Naive thymus-derived CD4-positive, alpha-beta T cell (primary cell): Measurements from ENCODE around the gene ASCL5. TPM values are rescaled to one million over a fixed set of nuclear protein-coding genes. Genes with fewer than 3 reads are reported as not detected.

Source experiments
- ATAC-seq: fragments of 150-1000 bp; cut with Tn5 transposase; 2 replicates; pipeline ENCODE4 v1.10.0; 2021; ENCODE audit warnings: mild to moderate bottlenecking, moderate library complexity
- CTCF ChIA-PET: fragments of 350-600 bp; sonication (Branson Sonifier 250); formaldehyde crosslinking; loops from one replicate; lab custom pipeline; 2021; ENCODE audit warnings: antibody characterized with exemption; lab: Charles Lee
- POLR2A ChIA-PET: fragments of 350-600 bp; sonication (Branson Sonifier 250); formaldehyde crosslinking; loops from one replicate; lab custom pipeline; 2021; ENCODE audit warnings: antibody characterized with exemption, inconsistent platforms; lab: Charles Lee
- DNase-seq, 9 donors: peaks; one replicate each; pipeline versions ENCODE4 v3.0.0 to v3.0.0-alpha.2; 2020 to 2022; ENCODE audit warnings: mixed read lengths in 1 of 9
- H3K27ac ChIP-seq: one replicate; pipeline ENCODE4 v1.7.0; 2013; ENCODE audit warnings: mild to moderate bottlenecking, low read depth, low read length, moderate library complexity
- H3K27me3 ChIP-seq, 2 donors: one replicate each; pipeline ENCODE4 v1.7.0; 2013; ENCODE audit warnings: low read length in 2 of 2, mild to moderate bottlenecking in 2 of 2, moderate library complexity in 2 of 2; ENCODE audit not compliant: control insufficient read depth in 2 of 2, insufficient read depth in 2 of 2
- H3K36me3 ChIP-seq, 3 experiments: 1 replicate in 2 of 3; 2 replicates in 1 of 3; pipeline ENCODE4 v1.7.0; 2013; ENCODE audit warnings: low read length in 3 of 3, mild to moderate bottlenecking in 3 of 3, moderate library complexity in 1 of 3; ENCODE audit not compliant: insufficient read depth in 3 of 3, control insufficient read depth in 2 of 3
- H3K4me1 ChIP-seq, 2 donors: one replicate each; pipeline ENCODE4 v1.7.0; 2013; ENCODE audit warnings: low read length in 2 of 2, mild to moderate bottlenecking in 2 of 2, moderate library complexity in 1 of 2; ENCODE audit not compliant: control insufficient read depth in 2 of 2, insufficient read depth in 2 of 2
- H3K4me3 ChIP-seq: 2 replicates; pipeline ENCODE4 v1.7.0; 2013; ENCODE audit warnings: mild to moderate bottlenecking, low read length
- H3K9me3 ChIP-seq, 3 experiments: 1 replicate in 2 of 3; 2 replicates in 1 of 3; pipeline ENCODE4 v1.7.0; 2013; ENCODE audit warnings: low read length in 3 of 3; ENCODE audit not compliant: control insufficient read depth in 2 of 3
- H3K27ac Mint-ChIP-seq, 9 donors: one replicate each; pipeline ENCODE4 v1.8.0; 2020 to 2022; ENCODE audit warnings: mixed read lengths in 9 of 9, mild to moderate bottlenecking in 8 of 9, moderate library complexity in 5 of 9, inconsistent platforms in 2 of 9
- H3K27me3 Mint-ChIP-seq, 5 donors: one replicate each; pipeline ENCODE4 v1.8.0; 2021 to 2022; ENCODE audit warnings: mixed read lengths in 5 of 5, mild to moderate bottlenecking in 1 of 5
- H3K36me3 Mint-ChIP-seq, 5 donors: one replicate each; pipeline ENCODE4 v1.8.0; 2020 to 2022; ENCODE audit warnings: mixed read lengths in 5 of 5, mild to moderate bottlenecking in 3 of 5, inconsistent platforms in 1 of 5
- H3K4me1 Mint-ChIP-seq, 7 donors: one replicate each; pipeline ENCODE4 v1.8.0; 2020 to 2022; ENCODE audit warnings: mixed read lengths in 7 of 7, mild to moderate bottlenecking in 3 of 7, inconsistent platforms in 1 of 7
- H3K4me3 Mint-ChIP-seq, 10 donors: one replicate each; pipeline ENCODE4 v1.8.0; 2020 to 2022; ENCODE audit warnings: mild to moderate bottlenecking in 10 of 10, mixed read lengths in 10 of 10, moderate library complexity in 6 of 10, inconsistent platforms in 2 of 10
- H3K9me3 Mint-ChIP-seq, 11 donors: one replicate each; pipeline ENCODE4 v1.8.0; 2020 to 2022; ENCODE audit warnings: mixed read lengths in 11 of 11, mild to moderate bottlenecking in 4 of 11, inconsistent platforms in 1 of 11, moderate library complexity in 1 of 11
- intact Hi-C, 2 donors: fragments of 100-400 bp; cut with micrococcal nuclease; formaldehyde crosslinking; loops; one replicate each; pipeline ENCODE4 v1.15.1; 2023
- polyA plus RNA-seq, 2 donors: library from polyadenylated mRNA; unstranded; fragments of 300-500 nt; fragmentation: Illumina TruSeq; gene quantifications; one replicate each; pipeline ENCODE4 v1.2.3, GENCODE V29; 2021
- total RNA-seq, 6 experiments: library from RNA in 5 of 6; stranded (reverse) in 5 of 6; gene quantifications; 1 replicate in 5 of 6; 2 replicates in 1 of 6; pipeline ENCODE4 v1.2.3 and lab custom pipeline; 2021 to 2026

The ASCL5 gene
- total and polyA plus RNA-seq, 7 experiments from 2014 or later = 0.08 to 0.56 (median 0.21) TPM; not detected in 3

GRCh38 chr1:201103666-201104065 lies 23.3 kb downstream of the ASCL5 start:
- Histone ChIP-seq H3K27me3 (no peaks in the 10 kb centered on the region), H3K36me3 (no peaks in the 10 kb centered on the region), H3K4me1 (no peaks in the 10 kb centered on the region), H3K9me3 (no peaks in the 10 kb centered on the region), H3K27ac (no peak overlapping the region), H3K4me3 (no peak overlapping the region)
- CTCF ChIA-PET = no interaction called here
- POLR2A ChIA-PET = no interaction called here
- H3K4me3 Mint-ChIP-seq = no peak overlapping the region
- H3K9me3 Mint-ChIP-seq = no peaks in the 10 kb centered on the region
- peaks cover 0 to 3% (median 0%) of the 10 kb centered on the region in 5 donors for H3K27me3 Mint-ChIP-seq
- no peak for DNase-seq
- no peaks in the 10 kb centered on the region for H3K36me3 Mint-ChIP-seq
- H3K4me1 Mint-ChIP-seq = no peaks in the 10 kb centered on the region
- no peak overlapping the region for H3K27ac Mint-ChIP-seq
- intact Hi-C loops = no loop called here
- ATAC-seq = no peak

- H3K27me3 Mint-ChIP-seq = peaks cover 0 to 6% (median 0%) of the 10 kb centered on the region in 5 donors
- H3K9me3 ChIP-seq = no peaks in the 10 kb centered on the region
- DNase-seq (no peak), ATAC-seq (no peak)
- H3K9me3 Mint-ChIP-seq = peaks cover 0 to 3% (median 0%) of the 10 kb centered on the region in 11 donors
- no peaks in the 10 kb centered on the region for H3K27me3 ChIP-seq
- H3K4me1 Mint-ChIP-seq = no peaks in the 10 kb centered on the region
- POLR2A ChIA-PET = interaction anchor here (0.6 kb wide), 1 partner anchor 129 kb away, joined by 3 read pairs; no protein-coding TSS in a partner anchor
- H3K4me3 ChIP-seq = no peak overlapping the region
- H3K4me1 ChIP-seq = no peaks in the 10 kb centered on the region
- H3K36me3 Mint-ChIP-seq = no peaks in the 10 kb centered on the region
- no peaks in the 10 kb centered on the region for H3K36me3 ChIP-seq
- H3K4me3 Mint-ChIP-seq = no peak overlapping the region
- no peak overlapping the region for H3K27ac Mint-ChIP-seq
- no peak overlapping the region for H3K27ac ChIP-seq
- CTCF ChIA-PET = interaction anchor here (0.7 kb wide), 1 partner anchor 38 kb away, joined by 3 read pairs; no protein-coding TSS in a partner anchor
- intact Hi-C loops = no loop called here
Measured at GRCh38 chr1:201100169-201100930, 26.6 kb downstream of the ASCL5 start.

- Mint-ChIP-seq H3K36me3 (no peaks in the 10 kb centered on the region), H3K27me3 (peaks cover 0 to 6% (median 0%) of the 10 kb centered on the region in 5 donors), H3K27ac (no peak overlapping the region), H3K4me3 (no peak overlapping the region), H3K9me3 (peaks cover 0 to 3% (median 0%) of the 10 kb centered on the region in 11 donors), H3K4me1 (no peaks in the 10 kb centered on the region)
- no peaks in the 10 kb centered on the region for H3K9me3 ChIP-seq
- no peaks in the 10 kb centered on the region for H3K27me3 ChIP-seq
- no peak for ATAC-seq
- intact Hi-C loops = no loop called here
- H3K36me3 ChIP-seq = no peaks in the 10 kb centered on the region
- H3K4me3 ChIP-seq = no peak overlapping the region
- ChIA-PET POLR2A (no interaction called here), CTCF (interaction anchor here (1.4 kb wide), 1 partner anchor 15 kb away, joined by 5 read pairs; no protein-coding TSS in a partner anchor)
- no peak overlapping the region for H3K27ac ChIP-seq
- H3K4me1 ChIP-seq = no peaks in the 10 kb centered on the region
- DNase-seq = no peak
Measured at GRCh38 chr1:201098992-201099677, 27.8 kb downstream of the ASCL5 start.

GRCh38 chr1:201096977-201097856 lies 29.8 kb downstream of the ASCL5 start:
- DNase-seq (no peak), ATAC-seq (no peak)
- Mint-ChIP-seq H3K4me3 (no peak overlapping the region), H3K4me1 (no peaks in the 10 kb centered on the region), H3K36me3 (no peaks in the 10 kb centered on the region), H3K27me3 (peaks cover 0 to 6% (median 0%) of the 10 kb centered on the region in 5 donors), H3K9me3 (peaks cover 0 to 3% (median 0%) of the 10 kb centered on the region in 11 donors), H3K27ac (peak overlapping the region in 1 of 9 donors; percentile 11)
- no peak overlapping the region for H3K4me3 ChIP-seq
- no peaks in the 10 kb centered on the region for H3K9me3 ChIP-seq
- H3K27me3 ChIP-seq = no peaks in the 10 kb centered on the region
- no peaks in the 10 kb centered on the region for H3K4me1 ChIP-seq
- no peaks in the 10 kb centered on the region for H3K36me3 ChIP-seq
- no peak overlapping the region for H3K27ac ChIP-seq
- intact Hi-C loops = no loop called here
- ChIA-PET POLR2A (interaction anchor here (0.7 kb wide), 1 partner anchor 316 kb away, joined by 3 read pairs; no protein-coding TSS in a partner anchor), CTCF (no interaction called here)

- Histone ChIP-seq H3K36me3 (no peaks in the 10 kb centered on the region), H3K4me3 (no peak overlapping the region), H3K9me3 (no peaks in the 10 kb centered on the region), H3K4me1 (no peaks in the 10 kb centered on the region), H3K27me3 (no peaks in the 10 kb centered on the region), H3K27ac (no peak overlapping the region)
- POLR2A ChIA-PET = no interaction called here
- CTCF ChIA-PET = no interaction called here
- Mint-ChIP-seq H3K9me3 (peaks cover 0 to 3% (median 0%) of the 10 kb centered on the region in 11 donors), H3K27ac (no peak overlapping the region), H3K4me1 (no peaks in the 10 kb centered on the region), H3K4me3 (no peak overlapping the region), H3K36me3 (no peaks in the 10 kb centered on the region), H3K27me3 (peaks cover 0 to 6% (median 0%) of the 10 kb centered on the region in 5 donors)
- intact Hi-C loops = no loop called here
- DNase-seq (no peak), ATAC-seq (no peak)
Measured at GRCh38 chr1:201096041-201096461, 30.9 kb downstream of the ASCL5 start.

- H3K4me1 Mint-ChIP-seq = no peaks in the 10 kb centered on the region
- Histone ChIP-seq H3K4me1 (no peaks in the 10 kb centered on the region), H3K9me3 (no peaks in the 10 kb centered on the region), H3K27ac (no peak overlapping the region), H3K4me3 (no peak overlapping the region), H3K27me3 (no peaks in the 10 kb centered on the region), H3K36me3 (no peaks in the 10 kb centered on the region)
- ATAC-seq = no peak
- no peak overlapping the region for H3K27ac Mint-ChIP-seq
- no peak for DNase-seq
- no peaks in the 10 kb centered on the region for H3K36me3 Mint-ChIP-seq
- POLR2A ChIA-PET = no interaction called here
- peaks cover 0 to 6% (median 0%) of the 10 kb centered on the region in 5 donors for H3K27me3 Mint-ChIP-seq
- H3K4me3 Mint-ChIP-seq = no peak overlapping the region
- CTCF ChIA-PET = no interaction called here
- H3K9me3 Mint-ChIP-seq = peaks cover 0 to 3% (median 0%) of the 10 kb centered on the region in 11 donors
- intact Hi-C loops = no loop called here
Measured at GRCh38 chr1:201095581-201095980, 31.4 kb downstream of the ASCL5 start.
